Measurements from ENCODE around the gene ADAM23.

DNA sequence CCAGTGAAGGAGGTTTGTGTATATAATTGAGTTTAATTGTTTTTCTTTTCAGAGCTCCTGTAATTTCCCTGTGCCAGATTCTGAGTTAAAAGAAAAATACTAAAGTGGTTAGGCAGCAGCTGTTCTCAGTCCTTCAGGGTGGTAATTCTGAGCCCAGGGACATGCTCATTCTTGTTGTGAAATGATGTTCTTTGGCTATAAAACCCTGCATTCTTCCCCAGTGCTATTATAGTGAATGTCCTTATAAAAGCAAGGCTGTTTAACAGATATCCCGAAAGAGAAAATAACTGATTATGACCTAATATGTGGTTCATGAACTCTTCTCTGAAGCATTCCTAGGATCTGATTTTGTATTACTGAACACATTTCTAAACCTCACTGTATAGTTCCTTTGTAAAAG lies 34.0 kb downstream of the ADAM23 start:
- TF ChIP-seq, protein P1, sequence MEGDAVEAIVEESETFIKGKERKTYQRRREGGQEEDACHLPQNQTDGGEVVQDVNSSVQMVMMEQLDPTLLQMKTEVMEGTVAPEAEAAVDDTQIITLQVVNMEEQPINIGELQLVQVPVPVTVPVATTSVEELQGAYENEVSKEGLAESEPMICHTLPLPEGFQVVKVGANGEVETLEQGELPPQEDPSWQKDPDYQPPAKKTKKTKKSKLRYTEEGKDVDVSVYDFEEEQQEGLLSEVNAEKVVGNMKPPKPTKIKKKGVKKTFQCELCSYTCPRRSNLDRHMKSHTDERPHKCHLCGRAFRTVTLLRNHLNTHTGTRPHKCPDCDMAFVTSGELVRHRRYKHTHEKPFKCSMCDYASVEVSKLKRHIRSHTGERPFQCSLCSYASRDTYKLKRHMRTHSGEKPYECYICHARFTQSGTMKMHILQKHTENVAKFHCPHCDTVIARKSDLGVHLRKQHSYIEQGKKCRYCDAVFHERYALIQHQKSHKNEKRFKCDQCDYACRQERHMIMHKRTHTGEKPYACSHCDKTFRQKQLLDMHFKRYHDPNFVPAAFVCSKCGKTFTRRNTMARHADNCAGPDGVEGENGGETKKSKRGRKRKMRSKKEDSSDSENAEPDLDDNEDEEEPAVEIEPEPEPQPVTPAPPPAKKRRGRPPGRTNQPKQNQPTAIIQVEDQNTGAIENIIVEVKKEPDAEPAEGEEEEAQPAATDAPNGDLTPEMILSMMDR (IDR thresholded peaks at IDR 0.05; ENCODE audit: insufficient read depth, low read length, poor library complexity, severe bottlenecking): no peak
- TF ChIP-seq EZH2phosphoT487 (conservative IDR thresholded peaks at IDR 0.05; ENCODE audit: low read length): no peak
